HG03342 (cell line): Measurements from ENCODE around the gene ZNF827.

Experiments
- ATAC-seq: cut with Tn5 transposase; IDR thresholded peaks from one replicate; pipeline ENCODE4 v1.9.1; 2021; ENCODE audit warnings: mild to moderate bottlenecking, moderate library complexity; ENCODE audit not compliant: unreplicated experiment

ZNF827 gene

GRCh38 chr4:145934434-145935047, 4.1 kb downstream of the ZNF827 start:
- no peak for ATAC-seq

- no peak for ATAC-seq
Observed at GRCh38 chr4:145933134-145933533, 5.5 kb downstream of the ZNF827 start.

- ATAC-seq = no peak
Observed at GRCh38 chr4:145931403-145931802, 7.2 kb downstream of the ZNF827 start.

GRCh38 chr4:145930592-145930991, 8.0 kb downstream of the ZNF827 start:
- no peak for ATAC-seq

- no peak for ATAC-seq
Observed at GRCh38 chr4:145929415-145930178, 9.0 kb downstream of the ZNF827 start.

- ATAC-seq = no peak
Observed at GRCh38 chr4:145928748-145929147, 9.9 kb downstream of the ZNF827 start.

GRCh38 chr4:145927030-145927429, 11.6 kb downstream of the ZNF827 start:
- no peak for ATAC-seq

- ATAC-seq = no peak
Observed at GRCh38 chr4:145921231-145921630, 17.4 kb downstream of the ZNF827 start.

- no peak for ATAC-seq
Observed at GRCh38 chr4:145920205-145920604, 18.4 kb downstream of the ZNF827 start.

- ATAC-seq = no peak
Observed at GRCh38 chr4:145912376-145912775, 26.2 kb downstream of the ZNF827 start.

GRCh38 chr4:145909773-145910172, 28.9 kb downstream of the ZNF827 start:
- no peak for ATAC-seq

GRCh38 chr4:145909281-145909715, 29.3 kb downstream of the ZNF827 start:
- ATAC-seq = no peak

GRCh38 chr4:145907812-145908211, 30.8 kb downstream of the ZNF827 start:
- no peak for ATAC-seq

- no peak for ATAC-seq
Observed at GRCh38 chr4:145907390-145907789, 31.2 kb downstream of the ZNF827 start.

- ATAC-seq = no peak
Observed at GRCh38 chr4:145904413-145905177, 34.0 kb downstream of the ZNF827 start.

GRCh38 chr4:145902522-145902921, 36.1 kb downstream of the ZNF827 start:
- no peak for ATAC-seq

- ATAC-seq = no peak
Observed at GRCh38 chr4:145899886-145900460, 38.6 kb downstream of the ZNF827 start.

- no peak for ATAC-seq
Observed at GRCh38 chr4:145898926-145899531, 39.6 kb downstream of the ZNF827 start.

- no peak for ATAC-seq
Observed at GRCh38 chr4:145898466-145898865, 40.2 kb downstream of the ZNF827 start.

- ATAC-seq = no peak
Observed at GRCh38 chr4:145895056-145895455, 43.6 kb downstream of the ZNF827 start.

- ATAC-seq = no peak
Observed at GRCh38 chr4:145891958-145892357, 46.7 kb downstream of the ZNF827 start.
